H1 (cell line): ENCODE results near the gene TNC. TPM values are rescaled to one million over a fixed set of nuclear protein-coding genes. Genes with fewer than 3 reads are reported as not detected.

Source experiments
- FOSL1 ChIP-seq: IDR thresholded peaks from 2 replicates; pipeline ENCODE4 v1.6.1; 2011; ENCODE audit warnings: mild to moderate bottlenecking, low read depth, low read length, moderate library complexity; ENCODE audit not compliant: insufficient read depth
- KDM1A ChIP-seq: fragments of 200-600, 300-600 bp; sonication (generic); IDR thresholded peaks from 2 replicates; pipeline ENCODE4 v1.7.1; 2016; ENCODE audit warnings: mild to moderate bottlenecking, low read length, borderline replicate concordance
- NRF1 ChIP-seq: IDR thresholded peaks from 2 replicates; pipeline ENCODE4 v1.6.1; 2011; ENCODE audit warnings: mild to moderate bottlenecking, low read depth, low read length, improper control_type of control experiment
- RBBP5 ChIP-seq: IDR thresholded peaks from 2 replicates; pipeline ENCODE4 v1.7.1; 2012; ENCODE audit warnings: low read depth, mild to moderate bottlenecking, inconsistent platforms, low read length, moderate library complexity, borderline replicate concordance
- polyA plus RNA-seq, 7 experiments: library from polyadenylated mRNA; depleted of rRNA in 3 of 7; stranded (reverse) in 5 of 7; unstranded in 2 of 7; fragments of >200 nt in 5 of 7; fragments of 200-250 nt in 2 of 7; gene quantifications; 1 replicate in 5 of 7; 2 replicates in 1 of 7; 4 replicates in 1 of 7; pipeline versions ENCODE4 v1.2.1 to v1.2.3, GENCODE V29; 2011 to 2013; ENCODE audit warnings: missing spikeins in 2 of 7, mixed read lengths in 2 of 7
- total RNA-seq: library from RNA; stranded (reverse); fragmentation: NEBNext Ultra II Directional; extraction: Animal tissue kit (Norgen Biotek cat#: 25700); gene quantifications from 2 replicates; pipeline ENCODE4 v1.2.1, GENCODE V29; 2021

TNC gene
- total and polyA plus RNA-seq, 2 of the 8 experiments (the other 6 are each of a cell fraction or from before 2014, with no cell fraction given) = 6.2 to 11.4 TPM

DNA sequence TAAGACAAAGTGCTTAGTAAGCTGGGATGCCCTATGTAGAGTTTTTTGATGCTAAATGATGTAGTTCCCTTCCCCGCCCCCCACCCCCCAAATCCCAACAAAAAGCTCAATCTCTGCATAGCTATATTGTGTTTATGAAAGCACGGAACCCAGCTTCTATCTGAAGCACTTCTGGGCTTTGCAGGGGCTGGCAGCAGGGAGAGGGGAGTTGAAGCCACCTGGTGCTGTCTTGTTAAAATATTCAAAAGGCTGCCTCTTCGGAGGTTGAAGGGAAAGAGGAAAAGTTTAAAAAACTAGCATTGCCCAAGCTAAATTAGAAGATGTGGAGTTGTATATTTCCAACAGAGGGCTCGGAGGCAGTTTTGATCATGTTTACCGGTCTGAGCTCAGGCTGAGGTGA, 5.0 kb upstream of the TNC start (continued):
- TF ChIP-seq KDM1A (no peak), FOSL1 (no peak), NRF1 (no peak), RBBP5 (no peak)
